HL-60 (cell line): Measurements from ENCODE around the gene ARHGAP20.

Source experiments
- CTCF ChIP-seq: IDR thresholded peaks from one replicate; pipeline ENCODE4 v1.5.1; 2011; ENCODE audit warnings: low read length, control low read depth, inconsistent platforms; ENCODE audit not compliant: insufficient read depth
- GABPA ChIP-seq: IDR thresholded peaks from 2 replicates; pipeline ENCODE4 v1.6.1; 2012; ENCODE audit warnings: low read depth
- POLR2AphosphoS5 ChIP-seq: IDR thresholded peaks from 2 replicates; pipeline ENCODE4 v1.6.1; 2012; ENCODE audit warnings: low read depth
- REST ChIP-seq: IDR thresholded peaks from 2 replicates; pipeline ENCODE4 v1.6.1; 2012; ENCODE audit warnings: low read depth; ENCODE audit not compliant: insufficient replicate concordance

GRCh38 chr11:110759972-110760381 is 47.7 kb upstream of the ARHGAP20 start:
- TF ChIP-seq REST (no peak), CTCF (no peak), POLR2AphosphoS5 (no peak), GABPA (no peak)
